Neural cell (in vitro differentiated cells): ENCODE data around the gene TENT5C. TPM values are rescaled to one million over a fixed set of nuclear protein-coding genes. Genes with fewer than 3 reads are reported as not detected.

Experiments
- H2AFZ ChIP-seq: fragments of 200-600, 300-800 bp; sonication (generic), shearing (Covaris generic); 2 replicates; pipeline ENCODE4 v1.6.0; 2014; ENCODE audit warnings: low read depth, mild to moderate bottlenecking, antibody characterized with exemption, low read length, moderate library complexity
- H3F3A ChIP-seq: fragments of 200-600 bp; shearing (Covaris generic); 2 replicates; pipeline ENCODE4 v1.6.1; 2016; ENCODE audit warnings: mild to moderate bottlenecking, moderate library complexity, mixed read lengths, antibody characterized with exemption, low read length; ENCODE audit not compliant: insufficient read depth, poor library complexity, severe bottlenecking
- H3K27ac ChIP-seq: fragments of 200-600, 300-800 bp; sonication (generic), shearing (Covaris generic); 2 replicates; pipeline ENCODE4 v1.5.1; 2014; ENCODE audit warnings: mild to moderate bottlenecking, low read length, moderate library complexity
- H3K27me3 ChIP-seq: fragments of 300-800, 200-600 bp; sonication (generic), shearing (Covaris generic); 2 replicates; pipeline ENCODE4 v1.6.0; 2014; ENCODE audit warnings: mild to moderate bottlenecking, low read depth, low read length, moderate library complexity; ENCODE audit not compliant: insufficient read depth
- H3K36me3 ChIP-seq: fragments of 300-800, 200-600 bp; sonication (generic), shearing (Covaris generic); 2 replicates; pipeline ENCODE4 v1.5.1; 2014; ENCODE audit warnings: mild to moderate bottlenecking, antibody characterized with exemption, low read length, moderate library complexity; ENCODE audit not compliant: insufficient read depth
- H3K4me2 ChIP-seq: fragments of 300-800, 200-600 bp; sonication (generic), shearing (Covaris generic); 2 replicates; pipeline ENCODE4 v1.6.0; 2014; ENCODE audit warnings: mild to moderate bottlenecking, low read length
- H3K4me3 ChIP-seq: fragments of 300-800, 200-600 bp; sonication (generic), shearing (Covaris generic); 2 replicates; pipeline ENCODE4 v1.5.1; 2014; ENCODE audit warnings: mild to moderate bottlenecking, low read length, moderate library complexity
- H3K79me2 ChIP-seq: fragments of 200-600 bp; shearing (Covaris generic); replicated peaks from 2 replicates; pipeline ENCODE4 v1.6.0; 2014; ENCODE audit warnings: mild to moderate bottlenecking, low read length, moderate library complexity; ENCODE audit not compliant: insufficient read depth
- H3K9ac ChIP-seq: fragments of 300-800, 200-600 bp; sonication (generic), shearing (Covaris generic); 2 replicates; pipeline ENCODE4 v1.6.1; 2016; ENCODE audit warnings: mild to moderate bottlenecking, low read length, mixed read lengths
- H3K9me2 ChIP-seq: fragments of 200-600 bp; shearing (Covaris generic); 2 replicates; pipeline ENCODE4 v1.6.1; 2016; ENCODE audit warnings: mild to moderate bottlenecking, low read length, mixed read lengths; ENCODE audit not compliant: insufficient read depth
- H3K9me3 ChIP-seq: fragments of 200-600, 300-800 bp; sonication (generic), shearing (Covaris generic); 2 replicates; pipeline ENCODE4 v1.6.1; 2016; ENCODE audit warnings: mild to moderate bottlenecking, mixed run types, low read length, moderate library complexity, mixed read lengths
- H4K20me1 ChIP-seq: fragments of 200-600 bp; shearing (Covaris generic); 2 replicates; pipeline ENCODE4 v1.6.1; 2016; ENCODE audit warnings: mild to moderate bottlenecking, mixed run types; ENCODE audit not compliant: insufficient read depth
- EP300 ChIP-seq: fragments of 450-650 bp; conservative IDR thresholded peaks from 2 replicates; pipeline ENCODE4 v1.6.1; 2014; ENCODE audit warnings: antibody characterized with exemption, mild to moderate bottlenecking, moderate library complexity; ENCODE audit not compliant: poor library complexity, severe bottlenecking
- EZH2 ChIP-seq: fragments of 200-600, 300-800 bp; shearing (Covaris generic), sonication (generic); IDR thresholded peaks from 2 replicates; pipeline ENCODE4 v1.6.1; 2014; ENCODE audit warnings: antibody characterized with exemption, low read length, borderline replicate concordance, mild to moderate bottlenecking; ENCODE audit not compliant: insufficient read depth, poor library complexity, severe bottlenecking
- MXI1 ChIP-seq: fragments of 450-650 bp; conservative IDR thresholded peaks from 2 replicates; pipeline ENCODE4 v1.6.1; 2014; ENCODE audit warnings: antibody characterized with exemption, mild to moderate bottlenecking; ENCODE audit not compliant: poor library complexity, severe bottlenecking
- POLR2AphosphoS5 ChIP-seq: IDR thresholded peaks from 2 replicates; pipeline ENCODE4 v1.6.1; 2012
- RAD21 ChIP-seq: fragments of 450-650 bp; conservative IDR thresholded peaks from 2 replicates; pipeline ENCODE4 v1.6.1; 2014; ENCODE audit warnings: antibody characterized with exemption, mild to moderate bottlenecking, moderate library complexity
- SMC3 ChIP-seq: fragments of 450-650 bp; conservative IDR thresholded peaks from 2 replicates; pipeline ENCODE4 v1.6.1; 2014; ENCODE audit warnings: antibody characterized with exemption, mild to moderate bottlenecking, moderate library complexity; ENCODE audit not compliant: poor library complexity
- TAF1 ChIP-seq: IDR thresholded peaks from 2 replicates; pipeline ENCODE4 v1.6.1; 2012; ENCODE audit warnings: low read depth
- polyA plus RNA-seq: library from polyadenylated mRNA; depleted of rRNA; stranded (reverse); fragments of >200 nt; gene quantifications from 2 replicates; pipeline ENCODE4 v1.2.3, GENCODE V29; 2014
- TF ChIP-seq, protein P1 (sequence below): IDR thresholded peaks from 2 replicates; pipeline ENCODE4 v1.6.1; 2012; ENCODE audit warnings: borderline replicate concordance
- TF ChIP-seq, protein P2 (sequence below): fragments of 450-650 bp; IDR thresholded peaks from 2 replicates; pipeline ENCODE4 v1.5.1; 2014; ENCODE audit warnings: antibody characterized with exemption, mild to moderate bottlenecking, moderate library complexity; ENCODE audit not compliant: poor library complexity, severe bottlenecking

TENT5C gene
- polyA plus RNA-seq, 1 donor from 2014 or later: 0.05 TPM

DNA sequence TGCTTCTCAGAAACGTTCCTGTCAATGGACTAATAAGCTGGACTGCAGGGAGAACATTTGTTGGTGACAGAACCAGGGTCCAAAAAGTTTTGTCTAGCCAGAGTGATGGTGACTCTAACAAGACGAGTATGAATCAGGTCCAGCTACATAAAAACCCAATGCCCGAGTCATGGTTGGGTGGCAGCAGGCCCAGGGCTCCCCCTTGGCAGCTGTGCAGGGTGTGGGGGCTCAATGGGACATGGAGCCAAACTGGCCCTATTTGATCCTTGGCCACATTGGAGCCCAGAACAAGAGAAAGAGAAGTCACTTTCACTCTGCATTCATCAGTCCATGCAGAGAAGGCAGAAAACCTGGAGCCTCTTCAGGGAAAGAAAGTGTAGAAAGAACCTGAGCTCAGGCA is 37.9 kb upstream of the TENT5C start:
- H3K27me3 ChIP-seq: no peaks in the 10 kb centered on the region
- no peaks in the 10 kb centered on the region for H3F3A ChIP-seq
- H3K9ac ChIP-seq: no peak overlapping the region
- no peak for TF ChIP-seq RAD21
- TF ChIP-seq, protein P1, sequence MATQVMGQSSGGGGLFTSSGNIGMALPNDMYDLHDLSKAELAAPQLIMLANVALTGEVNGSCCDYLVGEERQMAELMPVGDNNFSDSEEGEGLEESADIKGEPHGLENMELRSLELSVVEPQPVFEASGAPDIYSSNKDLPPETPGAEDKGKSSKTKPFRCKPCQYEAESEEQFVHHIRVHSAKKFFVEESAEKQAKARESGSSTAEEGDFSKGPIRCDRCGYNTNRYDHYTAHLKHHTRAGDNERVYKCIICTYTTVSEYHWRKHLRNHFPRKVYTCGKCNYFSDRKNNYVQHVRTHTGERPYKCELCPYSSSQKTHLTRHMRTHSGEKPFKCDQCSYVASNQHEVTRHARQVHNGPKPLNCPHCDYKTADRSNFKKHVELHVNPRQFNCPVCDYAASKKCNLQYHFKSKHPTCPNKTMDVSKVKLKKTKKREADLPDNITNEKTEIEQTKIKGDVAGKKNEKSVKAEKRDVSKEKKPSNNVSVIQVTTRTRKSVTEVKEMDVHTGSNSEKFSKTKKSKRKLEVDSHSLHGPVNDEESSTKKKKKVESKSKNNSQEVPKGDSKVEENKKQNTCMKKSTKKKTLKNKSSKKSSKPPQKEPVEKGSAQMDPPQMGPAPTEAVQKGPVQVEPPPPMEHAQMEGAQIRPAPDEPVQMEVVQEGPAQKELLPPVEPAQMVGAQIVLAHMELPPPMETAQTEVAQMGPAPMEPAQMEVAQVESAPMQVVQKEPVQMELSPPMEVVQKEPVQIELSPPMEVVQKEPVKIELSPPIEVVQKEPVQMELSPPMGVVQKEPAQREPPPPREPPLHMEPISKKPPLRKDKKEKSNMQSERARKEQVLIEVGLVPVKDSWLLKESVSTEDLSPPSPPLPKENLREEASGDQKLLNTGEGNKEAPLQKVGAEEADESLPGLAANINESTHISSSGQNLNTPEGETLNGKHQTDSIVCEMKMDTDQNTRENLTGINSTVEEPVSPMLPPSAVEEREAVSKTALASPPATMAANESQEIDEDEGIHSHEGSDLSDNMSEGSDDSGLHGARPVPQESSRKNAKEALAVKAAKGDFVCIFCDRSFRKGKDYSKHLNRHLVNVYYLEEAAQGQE: no peak
- TF ChIP-seq, protein P2, sequence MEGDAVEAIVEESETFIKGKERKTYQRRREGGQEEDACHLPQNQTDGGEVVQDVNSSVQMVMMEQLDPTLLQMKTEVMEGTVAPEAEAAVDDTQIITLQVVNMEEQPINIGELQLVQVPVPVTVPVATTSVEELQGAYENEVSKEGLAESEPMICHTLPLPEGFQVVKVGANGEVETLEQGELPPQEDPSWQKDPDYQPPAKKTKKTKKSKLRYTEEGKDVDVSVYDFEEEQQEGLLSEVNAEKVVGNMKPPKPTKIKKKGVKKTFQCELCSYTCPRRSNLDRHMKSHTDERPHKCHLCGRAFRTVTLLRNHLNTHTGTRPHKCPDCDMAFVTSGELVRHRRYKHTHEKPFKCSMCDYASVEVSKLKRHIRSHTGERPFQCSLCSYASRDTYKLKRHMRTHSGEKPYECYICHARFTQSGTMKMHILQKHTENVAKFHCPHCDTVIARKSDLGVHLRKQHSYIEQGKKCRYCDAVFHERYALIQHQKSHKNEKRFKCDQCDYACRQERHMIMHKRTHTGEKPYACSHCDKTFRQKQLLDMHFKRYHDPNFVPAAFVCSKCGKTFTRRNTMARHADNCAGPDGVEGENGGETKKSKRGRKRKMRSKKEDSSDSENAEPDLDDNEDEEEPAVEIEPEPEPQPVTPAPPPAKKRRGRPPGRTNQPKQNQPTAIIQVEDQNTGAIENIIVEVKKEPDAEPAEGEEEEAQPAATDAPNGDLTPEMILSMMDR: no peak
- TF ChIP-seq EP300: no peak
- no peak for TF ChIP-seq POLR2AphosphoS5
- TF ChIP-seq MXI1: no peak
- TF ChIP-seq EZH2: no peak
- no peak for TF ChIP-seq SMC3
- TF ChIP-seq TAF1: no peak
- no peak overlapping the region for H3K4me2 ChIP-seq
- H3K4me3 ChIP-seq: no peak overlapping the region
- no peak overlapping the region for H3K27ac ChIP-seq
- H3K9me2 ChIP-seq: no peaks in the 10 kb centered on the region
- no peaks in the 10 kb centered on the region for H4K20me1 ChIP-seq
- no peaks in the 10 kb centered on the region for H3K36me3 ChIP-seq
- no peaks in the 10 kb centered on the region for H3K79me2 ChIP-seq
- H2AFZ ChIP-seq: no peak overlapping the region
- no peaks in the 10 kb centered on the region for H3K9me3 ChIP-seq

DNA sequence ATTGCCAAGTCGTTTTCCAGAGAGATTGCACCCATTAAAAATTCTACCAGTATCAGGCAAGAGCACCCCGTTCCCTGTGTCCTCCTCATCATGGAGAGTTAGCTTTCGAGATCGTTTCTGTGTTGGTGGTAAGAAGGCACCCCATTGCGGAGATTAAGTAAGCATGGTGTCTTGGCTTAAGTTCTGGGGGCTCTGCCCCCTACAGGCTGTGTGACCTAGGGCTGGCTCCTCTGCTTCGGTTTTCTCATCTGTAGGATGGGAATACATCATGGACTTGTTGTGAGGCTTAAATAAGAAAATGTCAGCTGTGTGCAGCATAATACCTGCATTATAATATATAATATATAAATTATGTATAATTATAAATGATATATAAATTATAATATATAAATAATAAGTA is 36.8 kb upstream of the TENT5C start:
- no peaks in the 10 kb centered on the region for H3K9me3 ChIP-seq
- H3K4me2 ChIP-seq: no peak overlapping the region
- TF ChIP-seq SMC3 (no peak), POLR2AphosphoS5 (no peak)
- no peaks in the 10 kb centered on the region for H3K36me3 ChIP-seq
- H4K20me1 ChIP-seq: no peaks in the 10 kb centered on the region
- no peaks in the 10 kb centered on the region for H3F3A ChIP-seq
- H3K27me3 ChIP-seq: no peaks in the 10 kb centered on the region
- no peak overlapping the region for H2AFZ ChIP-seq
- H3K9ac ChIP-seq: no peak overlapping the region
- H3K27ac ChIP-seq: no peak overlapping the region
- H3K4me3 ChIP-seq: no peak overlapping the region
- no peaks in the 10 kb centered on the region for H3K9me2 ChIP-seq
- no peaks in the 10 kb centered on the region for H3K79me2 ChIP-seq

DNA sequence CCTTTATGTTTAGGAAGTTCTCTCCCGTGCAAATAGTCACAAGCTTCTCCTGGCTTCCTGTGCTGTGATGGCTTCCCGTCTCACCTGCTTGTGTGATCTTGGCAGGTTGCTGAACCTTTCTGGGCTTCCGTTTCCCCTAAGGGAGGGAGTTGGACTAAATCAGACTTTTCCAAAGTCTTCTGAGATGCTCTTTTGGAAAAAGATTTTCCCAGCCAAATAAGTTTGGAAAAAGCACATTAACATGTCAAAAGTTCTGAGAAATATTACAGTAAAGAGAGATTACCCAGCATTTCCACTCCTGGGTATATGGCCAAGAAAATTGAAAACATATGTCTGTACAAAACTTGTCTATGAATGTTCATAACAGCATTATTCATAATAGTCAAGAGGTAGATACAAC is 36.0 kb upstream of the TENT5C start:
- no peaks in the 10 kb centered on the region for H4K20me1 ChIP-seq
- no peak for TF ChIP-seq MXI1
- TF ChIP-seq POLR2AphosphoS5: no peak
- TF ChIP-seq, protein P1: no peak
- no peak for TF ChIP-seq RAD21
- TF ChIP-seq, protein P2: no peak
- no peak for TF ChIP-seq EZH2
- no peak for TF ChIP-seq TAF1
- TF ChIP-seq SMC3: no peak
- TF ChIP-seq EP300: no peak
- no peaks in the 10 kb centered on the region for H3K27me3 ChIP-seq
- H3K9me2 ChIP-seq: no peaks in the 10 kb centered on the region
- no peak overlapping the region for H3K4me2 ChIP-seq
- no peak overlapping the region for H3K27ac ChIP-seq
- H3K9me3 ChIP-seq: no peaks in the 10 kb centered on the region
- no peaks in the 10 kb centered on the region for H3K36me3 ChIP-seq
- no peak overlapping the region for H2AFZ ChIP-seq
- H3K79me2 ChIP-seq: no peaks in the 10 kb centered on the region
- H3F3A ChIP-seq: no peaks in the 10 kb centered on the region
- no peak overlapping the region for H3K9ac ChIP-seq
- H3K4me3 ChIP-seq: no peak overlapping the region
